ENCODE data around the gene CUBN.

Gene CUBN

DNA sequence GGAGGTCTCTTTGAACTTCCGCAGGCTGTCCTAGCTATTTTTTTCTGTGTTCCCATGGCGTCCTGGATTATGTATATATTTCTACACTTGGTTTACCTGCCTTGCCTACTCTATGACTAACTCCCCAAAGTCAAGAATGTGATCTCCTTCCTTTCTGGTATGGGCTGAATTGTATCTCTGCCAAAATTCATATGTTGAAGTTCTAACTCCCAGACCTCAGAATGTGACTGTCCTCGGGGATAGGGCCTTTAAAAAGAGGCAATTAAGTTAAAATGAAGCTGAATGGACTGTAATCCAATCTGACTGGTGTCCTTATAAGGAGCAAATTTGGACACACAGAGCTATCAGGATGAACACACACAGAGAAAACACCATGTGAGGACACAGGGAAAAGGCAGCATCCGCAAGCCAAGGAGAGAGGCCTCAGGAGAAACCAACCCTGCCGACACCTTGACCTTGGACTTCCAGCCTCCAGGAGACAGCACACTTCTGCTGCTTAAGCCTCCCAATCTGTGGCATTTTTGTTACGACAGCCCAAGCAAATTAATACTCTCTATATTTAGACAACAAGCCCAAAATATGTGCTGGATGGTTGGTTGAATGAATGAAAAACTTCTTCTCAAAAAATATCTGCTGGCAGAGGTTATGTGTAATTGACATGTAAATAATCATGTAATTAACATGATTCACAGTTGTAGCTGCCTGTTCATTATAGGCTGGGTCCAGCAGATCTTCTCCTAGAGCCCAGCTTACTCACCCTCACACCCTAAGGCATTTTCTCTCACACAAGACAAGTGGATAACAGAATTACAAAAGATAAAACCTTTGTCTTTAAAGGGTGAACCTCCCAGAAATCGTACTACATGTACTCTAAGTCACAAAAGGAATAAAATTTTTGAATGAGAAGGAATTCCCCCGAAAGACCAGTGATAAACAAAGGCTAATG is 123.7 kb downstream of the CUBN start:
- DNase-seq (ENCODE audit: insufficient read length, low spot score), result no peak
- no peak for FAIRE-seq
- TF ChIP-seq POLR2A (IDR thresholded peaks at IDR 0.05; ENCODE audit: low read depth, low read length), result no peak

DNA sequence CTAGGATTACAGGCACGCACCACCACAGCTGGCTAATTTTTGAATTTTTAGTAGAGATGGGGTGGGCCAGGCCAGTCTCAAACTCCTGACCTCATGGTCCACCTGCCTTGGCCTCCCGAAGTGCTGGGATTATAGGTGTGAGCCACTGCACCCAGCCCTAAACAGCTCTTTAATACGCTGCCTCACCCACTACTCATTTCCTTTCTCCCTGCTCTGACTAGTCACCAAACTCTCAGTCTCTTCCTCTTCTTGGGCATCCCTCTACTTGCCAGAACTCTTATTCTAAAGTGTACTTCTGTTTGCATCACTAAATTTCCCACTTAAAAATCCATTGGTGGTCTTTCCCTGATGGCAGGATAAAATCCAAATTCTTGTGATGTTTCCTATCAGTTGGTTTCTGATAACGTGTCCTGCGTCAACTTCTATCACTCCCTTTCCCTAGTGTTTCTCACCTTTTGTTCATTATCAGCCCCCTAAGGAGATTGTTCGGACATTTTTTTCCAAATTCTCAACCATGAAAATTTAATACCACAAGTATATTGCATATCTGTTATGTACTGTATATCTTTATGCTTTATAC is 124.7 kb downstream of the CUBN start:
- FAIRE-seq, result no peak
- TF ChIP-seq POLR2A (IDR thresholded peaks at IDR 0.05; ENCODE audit: low read depth, low read length), result no peak
- DNase-seq (ENCODE audit: insufficient read length, low spot score), result no peak

- FAIRE-seq (no peak), DNase-seq (ENCODE audit: insufficient read length, low spot score) (no peak)
- no peak for TF ChIP-seq POLR2A (IDR thresholded peaks at IDR 0.05; ENCODE audit: low read depth, low read length)
Measured at GRCh38 chr10:17003651-17004286, 125.8 kb downstream of the CUBN start.

GRCh38 chr10:17003151-17003550 is 126.5 kb downstream of the CUBN start:
- FAIRE-seq (peak; percentile 92), DNase-seq (ENCODE audit: insufficient read length, low spot score) (peak; percentile 24)
- TF ChIP-seq POLR2A (IDR thresholded peaks at IDR 0.05; ENCODE audit: low read depth, low read length), result no peak

GRCh38 chr10:17001961-17002749 is 127.5 kb downstream of the CUBN start:
- TF ChIP-seq POLR2A (IDR thresholded peaks at IDR 0.05; ENCODE audit: low read depth, low read length), result no peak
- DNase-seq (ENCODE audit: insufficient read length, low spot score) (no peak), FAIRE-seq (no peak)

DNA sequence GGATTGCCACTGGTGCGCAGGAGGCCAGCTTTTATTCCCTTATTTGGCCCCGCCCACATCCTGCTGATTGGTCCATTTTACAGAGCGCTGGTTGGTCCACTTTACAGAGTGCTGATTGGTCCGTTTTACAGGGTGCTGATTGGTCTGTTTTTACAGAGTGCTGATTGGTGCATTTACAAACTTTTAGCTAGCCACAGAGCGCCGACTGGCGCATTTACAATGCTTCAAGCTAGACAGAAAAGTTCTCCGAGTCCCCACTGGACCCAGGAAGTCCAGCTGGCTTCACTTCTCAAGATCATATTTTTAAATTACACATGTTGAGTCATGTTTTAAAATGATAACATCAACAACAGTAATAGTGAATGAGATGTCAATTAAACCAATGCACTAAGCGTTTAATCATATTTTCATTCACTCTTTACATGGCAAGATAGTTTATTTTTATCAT is 128.3 kb downstream of the CUBN start:
- TF ChIP-seq POLR2A (IDR thresholded peaks at IDR 0.05; ENCODE audit: low read depth, low read length), result no peak
- FAIRE-seq, result no peak
- DNase-seq (ENCODE audit: insufficient read length, low spot score), result no peak

GRCh38 chr10:16999665-17000451 is 129.8 kb downstream of the CUBN start:
- DNase-seq (ENCODE audit: insufficient read length, low spot score) (no peak), FAIRE-seq (no peak)
- no peak for TF ChIP-seq POLR2A (IDR thresholded peaks at IDR 0.05; ENCODE audit: low read depth, low read length)

- no peak for TF ChIP-seq POLR2A (IDR thresholded peaks at IDR 0.05; ENCODE audit: low read depth, low read length)
- FAIRE-seq (peak; percentile 89), DNase-seq (ENCODE audit: insufficient read length, low spot score) (no peak)
Measured at GRCh38 chr10:16996530-16996964, 133.1 kb downstream of the CUBN start.

- no peak for DNase-seq (ENCODE audit: insufficient read length, low spot score)
- TF ChIP-seq POLR2A (IDR thresholded peaks at IDR 0.05; ENCODE audit: low read depth, low read length), result no peak
- peak; percentile 79 for FAIRE-seq
Measured at GRCh38 chr10:16995867-16996529, 133.6 kb downstream of the CUBN start.

DNA sequence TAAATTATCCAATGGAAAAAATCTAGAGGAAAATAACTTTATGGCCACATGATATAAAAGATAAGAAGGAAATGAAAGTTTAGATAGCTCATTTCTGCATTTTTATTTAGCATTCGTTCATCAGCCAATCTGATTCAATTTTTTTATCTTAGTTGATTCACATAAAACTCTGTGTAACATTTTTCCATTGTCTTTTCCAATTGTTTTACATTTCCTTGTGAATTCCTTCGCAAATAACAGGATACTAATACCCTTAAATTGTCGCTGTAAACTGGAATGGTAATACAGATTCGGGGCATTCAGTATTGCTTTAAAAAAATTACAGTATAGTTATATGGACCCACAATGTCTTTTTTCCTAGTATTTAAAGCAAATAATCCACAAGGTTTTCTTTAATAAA is 136.4 kb downstream of the CUBN start:
- no peak for DNase-seq (ENCODE audit: insufficient read length, low spot score)
- no peak for TF ChIP-seq POLR2A (IDR thresholded peaks at IDR 0.05; ENCODE audit: low read depth, low read length)
- no peak for FAIRE-seq

- peak; percentile 74 for FAIRE-seq
- no peak for TF ChIP-seq POLR2A (IDR thresholded peaks at IDR 0.05; ENCODE audit: low read depth, low read length)
- no peak for DNase-seq (ENCODE audit: insufficient read length, low spot score)
Measured at GRCh38 chr10:16992611-16993119, 136.9 kb downstream of the CUBN start.

GRCh38 chr10:16991011-16991410 is 138.6 kb downstream of the CUBN start:
- DNase-seq (ENCODE audit: insufficient read length, low spot score), result no peak
- TF ChIP-seq POLR2A (IDR thresholded peaks at IDR 0.05; ENCODE audit: low read depth, low read length), result no peak
- FAIRE-seq, result no peak

Measured in H54 (cell line).